H9 (cell line): ENCODE results near the gene RAP1B. TPM values are rescaled to one million over a fixed set of nuclear protein-coding genes. Genes with fewer than 3 reads are reported as not detected.

Source experiments
- DNase-seq: peaks from one replicate; pipeline ENCODE4 v3.0.0-alpha.2; 2017
- H2AFZ ChIP-seq: one replicate; pipeline ENCODE4 v1.6.1; 2013; ENCODE audit warnings: mild to moderate bottlenecking, low read length, control low read depth, moderate library complexity
- H2AK5ac ChIP-seq: 2 replicates; pipeline ENCODE4 v1.6.1; 2013; ENCODE audit warnings: low read length, control low read depth, mixed read lengths; ENCODE audit not compliant: insufficient read length
- H2BK120ac ChIP-seq: one replicate; pipeline ENCODE4 v1.6.1; 2013; ENCODE audit warnings: low read depth, mild to moderate bottlenecking, low read length, control low read depth, inconsistent platforms; ENCODE audit not compliant: poor library complexity, severe bottlenecking
- H2BK12ac ChIP-seq: 2 replicates; pipeline ENCODE4 v1.6.1; 2013; ENCODE audit warnings: low read length, control low read depth, mixed read lengths, low read depth; ENCODE audit not compliant: insufficient read length
- H2BK15ac ChIP-seq: 2 replicates; pipeline ENCODE4 v1.6.1; 2013; ENCODE audit warnings: low read depth, low read length, control low read depth
- H2BK20ac ChIP-seq: one replicate; pipeline ENCODE4 v1.6.1; 2013; ENCODE audit warnings: low read depth, mild to moderate bottlenecking, low read length, control low read depth, inconsistent platforms; ENCODE audit not compliant: poor library complexity, severe bottlenecking
- H2BK5ac ChIP-seq: 2 replicates; pipeline ENCODE4 v1.6.1; 2013; ENCODE audit warnings: low read length, control low read depth, mixed read lengths; ENCODE audit not compliant: insufficient read length
- H3K14ac ChIP-seq: 2 replicates; pipeline ENCODE4 v1.6.1; 2013; ENCODE audit warnings: low read length, control low read depth; ENCODE audit not compliant: insufficient read depth
- H3K18ac ChIP-seq: 2 replicates; pipeline ENCODE4 v1.6.1; 2013; ENCODE audit warnings: low read depth, mild to moderate bottlenecking, mixed read lengths, low read length, control low read depth; ENCODE audit not compliant: insufficient read length
- H3K23ac ChIP-seq: 2 replicates; pipeline ENCODE4 v1.6.1; 2013; ENCODE audit warnings: low read length, control low read depth, mixed read lengths, low read depth; ENCODE audit not compliant: insufficient read length
- H3K23me2 ChIP-seq: 2 replicates; pipeline ENCODE4 v1.6.1; 2013; ENCODE audit warnings: low read depth, mild to moderate bottlenecking, mixed read lengths, low read length, control low read depth; ENCODE audit not compliant: insufficient read length, poor library complexity, severe bottlenecking
- H3K27ac ChIP-seq: 2 replicates; pipeline ENCODE4 v1.5.1; 2013; ENCODE audit warnings: low read length, control low read depth, mixed read lengths, low read depth; ENCODE audit not compliant: insufficient read length
- H3K27me3 ChIP-seq: 2 replicates; pipeline ENCODE4 v1.6.1; 2013; ENCODE audit warnings: low read length, control low read depth, inconsistent platforms; ENCODE audit not compliant: insufficient read depth
- H3K4ac ChIP-seq: 2 replicates; pipeline ENCODE4 v1.6.1; 2013; ENCODE audit warnings: low read depth, mild to moderate bottlenecking, control low read depth, inconsistent platforms, low read length, moderate library complexity
- H3K4me1 ChIP-seq: 2 replicates; pipeline ENCODE4 v1.6.1; 2013; ENCODE audit warnings: low read length, control low read depth, inconsistent platforms; ENCODE audit not compliant: insufficient read depth
- H3K4me2 ChIP-seq: 2 replicates; pipeline ENCODE4 v1.6.1; 2013; ENCODE audit warnings: low read length, control low read depth, mixed read lengths; ENCODE audit not compliant: insufficient read length, insufficient read depth
- H3K56ac ChIP-seq: 2 replicates; pipeline ENCODE4 v1.6.1; 2013; ENCODE audit warnings: low read depth, mild to moderate bottlenecking, mixed read lengths, low read length, control low read depth; ENCODE audit not compliant: insufficient read length
- H3K79me1 ChIP-seq: 2 replicates; pipeline ENCODE4 v1.6.1; 2013; ENCODE audit warnings: low read depth, mild to moderate bottlenecking, moderate library complexity, low read length, control low read depth, inconsistent platforms; ENCODE audit not compliant: insufficient read depth, poor library complexity, severe bottlenecking
- H3K79me2 ChIP-seq: 2 replicates; pipeline ENCODE4 v1.6.1; 2013; ENCODE audit warnings: low read length, control low read depth, inconsistent platforms; ENCODE audit not compliant: insufficient read depth
- H3K9ac ChIP-seq: 2 replicates; pipeline ENCODE4 v1.6.1; 2013; ENCODE audit warnings: low read length, control low read depth, mixed read lengths; ENCODE audit not compliant: insufficient read length; ENCODE audit errors: extremely low read depth
- H3K9me3 ChIP-seq: one replicate; pipeline ENCODE4 v1.6.1; 2013; ENCODE audit warnings: low read depth, low read length, inconsistent platforms; ENCODE audit not compliant: control insufficient read depth
- H3T11ph ChIP-seq: one replicate; pipeline ENCODE4 v1.6.1; 2013; ENCODE audit warnings: mild to moderate bottlenecking, low read length, control low read depth, inconsistent platforms
- H4K20me1 ChIP-seq: one replicate; pipeline ENCODE4 v1.6.1; 2013; ENCODE audit not compliant: control insufficient read depth, insufficient read length, insufficient read depth
- H4K5ac ChIP-seq: 2 replicates; pipeline ENCODE4 v1.6.1; 2013; ENCODE audit warnings: low read depth, mild to moderate bottlenecking, mixed read lengths, low read length, control low read depth; ENCODE audit not compliant: insufficient read length
- H4K8ac ChIP-seq: replicated peaks from 2 replicates; pipeline ENCODE4 v1.6.1; 2013; ENCODE audit warnings: low read length, control low read depth, mixed read lengths, low read depth; ENCODE audit not compliant: insufficient read length
- H4K91ac ChIP-seq: 2 replicates; pipeline ENCODE4 v1.6.1; 2013; ENCODE audit warnings: low read depth, mild to moderate bottlenecking, moderate library complexity, mixed read lengths, low read length, control low read depth; ENCODE audit not compliant: insufficient read length
- H3K27ac Mint-ChIP-seq, 3 experiments: 2 replicates in 2 of 3; 3 replicates in 1 of 3; pipeline ENCODE4 v1.8.0; 2020 to 2021; ENCODE audit warnings: mixed read lengths in 3 of 3, mild to moderate bottlenecking in 1 of 3, moderate library complexity in 1 of 3
- H3K27me3 Mint-ChIP-seq: 2 replicates; pipeline ENCODE4 v1.8.0; 2021; ENCODE audit warnings: low read depth, mild to moderate bottlenecking, moderate library complexity, mixed read lengths
- H3K36me3 Mint-ChIP-seq, 3 experiments: 2 replicates in 2 of 3; 3 replicates in 1 of 3; pipeline ENCODE4 v1.8.0; 2020 to 2021; ENCODE audit warnings: low read depth in 3 of 3, mixed read lengths in 3 of 3; ENCODE audit not compliant: insufficient read depth in 1 of 3
- H3K4me1 Mint-ChIP-seq, 2 experiments: 2 replicates each; pipeline ENCODE4 v1.8.0; 2020; ENCODE audit warnings: mixed read lengths in 2 of 2
- H3K4me3 Mint-ChIP-seq, 2 experiments: 2 replicates in 1 of 2; 3 replicates in 1 of 2; pipeline ENCODE4 v1.8.0; 2020 to 2021; ENCODE audit warnings: mild to moderate bottlenecking in 2 of 2, mixed read lengths in 2 of 2, moderate library complexity in 1 of 2
- H3K9me3 Mint-ChIP-seq, 2 experiments: 2 replicates in 1 of 2; 3 replicates in 1 of 2; pipeline ENCODE4 v1.8.0; 2020; ENCODE audit warnings: mild to moderate bottlenecking in 2 of 2, mixed read lengths in 2 of 2, moderate library complexity in 1 of 2
- CTCF ChIP-seq: fragments of 200-600 bp; sonication (generic); conservative IDR thresholded peaks from 3 replicates; pipeline ENCODE4 v1.8.0; 2021; ENCODE audit warnings: antibody characterized with exemption, mild to moderate bottlenecking
- WGBS: extraction: QIAGEN DNeasy Blood & Tissue Kit; methylation state at CpG from one replicate; pipeline ENCODE4 v1.1.7; 2013; ENCODE audit warnings: missing lambda C conversion rate, low lambda C conversion rate, mixed read lengths; ENCODE audit not compliant: insufficient read length; ENCODE audit errors: extremely low coverage; 5-methylcytosine and 5-hydroxymethylcytosine counted together
- total RNA-seq: library from RNA; stranded (reverse); gene quantifications from 2 replicates; pipeline ENCODE4 v1.2.1, GENCODE V29; 2021

Gene RAP1B
- total RNA-seq, 1 experiment from 2014 or later = 97.7 TPM

GRCh38 chr12:68614769-68615168 is 4.1 kb downstream of the RAP1B start:
- Histone ChIP-seq H3K4ac (no peak overlapping the region), H2BK5ac (no peak overlapping the region), H3T11ph (no peak overlapping the region), H3K4me1 (no peaks in the 10 kb centered on the region), H2BK15ac (no peak overlapping the region), H4K91ac (no peak overlapping the region), H3K27ac (no peak overlapping the region), H3K4me2 (no peak overlapping the region), H2BK12ac (no peak overlapping the region), H3K56ac (no peak overlapping the region), H2BK120ac (no peak overlapping the region), H3K79me2 (peaks cover 42% of the 10 kb centered on the region; the same call in 1 of the 2 replicates), H2AK5ac (no peak overlapping the region), H4K20me1 (no peaks in the 10 kb centered on the region), H2AFZ (no peak overlapping the region), H2BK20ac (no peak overlapping the region), H4K8ac (no peak overlapping the region), H3K14ac (no peak overlapping the region), H3K18ac (no peak overlapping the region), H3K23me2 (no peaks in the 10 kb centered on the region), H3K79me1 (peaks cover 6% of the 10 kb centered on the region), H3K9ac (no peak overlapping the region), H4K5ac (no peak overlapping the region), H3K27me3 (no peaks in the 10 kb centered on the region), H3K9me3 (no peaks in the 10 kb centered on the region), H3K23ac (no peak overlapping the region)
- TF ChIP-seq CTCF = no peak
- Mint-ChIP-seq H3K27ac (no peak overlapping the region), H3K4me3 (no peak overlapping the region), H3K36me3 (peaks cover 8 to 16% (median 12%) of the 10 kb centered on the region in 3 experiments; a peak in 6 of 7 replicates), H3K9me3 (no peaks in the 10 kb centered on the region; a peak in 2 of 5 replicates), H3K4me1 (peaks cover 36 to 41% of the 10 kb centered on the region in 2 experiments), H3K27me3 (no peaks in the 10 kb centered on the region)
- no CpG with 5 or more reads among the region's 2 CpGs for WGBS
- DNase-seq = no peak
